Activated CD4-positive, CD25-positive, alpha-beta regulatory T cell treated with anti-CD3 and anti-CD28 coated beads, Interleukin-2, amount 50 U/mL, for 24 hours (primary cell): Measurements from ENCODE around the gene MAZ.
"Not testable (repeated sequence)": the region's sequence is repeated elsewhere in the genome, so short reads cannot be mapped to it uniquely, and the experiment has no call there.

Experiments
- ATAC-seq, 2 donors: fragments of 150-1000 bp; cut with Tn5 transposase; one replicate each; pipeline ENCODE4 v1.10.0; 2021; ENCODE audit warnings: mild to moderate bottlenecking in 1 of 2, moderate library complexity in 1 of 2

The MAZ gene

DNA sequence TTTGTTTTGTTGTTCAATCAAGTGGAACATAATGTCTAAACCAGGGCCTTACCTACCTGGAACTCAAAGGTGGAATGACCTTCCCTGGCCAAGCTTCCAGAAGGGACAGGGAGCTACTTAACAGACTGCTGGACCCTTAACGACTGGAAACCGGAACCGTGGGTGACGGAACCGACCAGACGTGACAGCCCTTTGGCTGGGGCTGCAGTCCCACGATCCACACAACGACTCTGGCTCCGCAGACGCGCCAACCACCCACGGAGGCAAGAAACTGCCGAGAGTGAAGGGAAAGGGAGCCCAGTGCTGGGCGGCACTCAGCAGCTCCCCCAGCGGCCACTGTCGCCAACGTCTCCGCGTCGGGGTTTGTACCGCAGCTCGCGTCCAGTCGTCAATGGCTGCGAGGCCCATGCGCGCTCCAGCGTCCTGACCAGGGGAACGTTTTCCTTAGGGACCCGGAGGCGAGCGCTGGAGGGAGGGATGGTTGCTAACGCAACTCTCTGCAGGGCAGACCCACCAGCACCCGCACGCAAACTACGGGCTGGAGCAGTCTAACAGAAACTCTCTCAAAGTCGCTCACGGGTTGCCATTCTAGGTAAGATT is 21.3 kb upstream of the MAZ start:
- ATAC-seq: peak; percentile 64 to 67

DNA sequence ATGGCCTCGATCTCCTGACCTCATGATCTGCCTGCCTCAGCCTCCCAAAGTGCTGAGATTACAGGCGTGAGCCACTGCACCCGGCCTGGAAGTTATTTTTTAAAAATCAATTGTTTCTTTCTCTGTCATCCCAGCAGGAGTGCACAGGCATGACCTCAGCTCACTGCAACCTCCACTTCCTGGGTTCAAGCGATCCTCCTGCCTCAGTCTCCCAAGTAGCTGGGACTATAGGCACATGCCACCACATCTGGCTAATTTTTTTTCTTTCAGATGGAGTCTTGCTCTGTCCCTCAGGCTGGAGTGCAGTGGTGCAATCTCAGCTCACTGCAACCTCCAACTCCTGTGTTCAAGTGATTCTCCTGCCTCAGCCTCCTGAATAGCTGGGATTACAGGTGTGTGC is 19.2 kb upstream of the MAZ start:
- ATAC-seq: not testable (repeated sequence)

DNA sequence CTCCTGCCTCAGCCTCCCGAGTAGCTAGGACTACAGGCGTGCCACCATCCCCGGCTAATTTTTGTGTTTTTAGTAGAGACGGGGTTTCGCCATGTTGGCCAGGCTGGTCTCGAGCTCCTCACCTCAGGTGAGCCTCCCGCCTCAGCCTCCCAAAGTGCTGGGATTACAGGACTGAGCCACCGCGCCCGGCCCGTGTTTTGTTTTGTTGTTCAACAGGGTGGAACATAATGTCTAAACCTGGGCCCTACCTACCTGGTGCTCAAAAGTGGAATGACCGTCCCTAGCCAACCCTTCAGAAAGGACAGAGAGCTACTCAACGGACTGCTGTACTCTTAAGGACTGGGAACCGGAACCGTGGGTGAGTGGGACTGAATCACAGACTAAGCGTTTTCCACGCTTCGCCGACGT is 16.6 kb upstream of the MAZ start:
- no peak for ATAC-seq

DNA sequence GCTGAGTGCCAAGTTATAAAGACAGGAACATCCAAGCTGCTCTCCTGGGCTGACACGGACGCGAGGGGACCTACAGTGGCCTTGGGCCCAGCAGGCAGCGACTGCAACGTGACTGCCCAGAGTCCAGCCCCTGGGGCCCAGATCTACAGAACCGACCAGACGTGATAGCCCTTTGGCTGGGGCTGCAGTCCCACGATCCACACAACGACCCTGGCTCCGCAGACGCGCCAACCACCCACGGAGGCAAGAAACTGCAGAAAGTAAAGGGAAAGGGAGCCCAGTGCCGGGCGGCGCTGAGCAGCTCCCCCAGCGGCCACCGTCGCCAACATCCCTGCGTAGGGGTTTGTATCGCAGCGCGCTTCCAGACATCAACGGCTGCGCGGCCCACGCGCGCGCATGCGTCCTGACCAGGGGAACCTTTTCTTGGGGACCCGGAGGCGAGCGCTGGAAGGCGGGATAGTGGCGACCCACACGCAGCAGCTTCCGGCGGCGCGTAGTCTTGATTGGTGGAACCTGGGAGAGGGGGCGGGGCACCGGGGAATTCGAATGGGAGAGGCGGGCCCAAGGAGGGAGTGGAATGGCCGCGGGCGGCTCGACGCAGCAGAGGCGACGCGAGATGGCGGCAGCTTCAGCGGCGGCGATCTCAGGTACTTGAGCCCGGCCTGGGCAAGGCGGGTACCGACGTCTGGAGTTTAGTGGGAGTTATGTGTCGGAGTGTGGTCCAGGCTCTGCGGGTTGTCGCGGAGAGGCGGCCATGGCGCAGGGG is 16.0 kb upstream of the MAZ start, which contains the start of gene KIF22:
Gene KIF22 (plus strand): TSS at position 569 of the 766 bp plus-strand sequence. CDS start 9 bp downstream, at position 578.
- ATAC-seq: peak; percentile 96 to 97

DNA sequence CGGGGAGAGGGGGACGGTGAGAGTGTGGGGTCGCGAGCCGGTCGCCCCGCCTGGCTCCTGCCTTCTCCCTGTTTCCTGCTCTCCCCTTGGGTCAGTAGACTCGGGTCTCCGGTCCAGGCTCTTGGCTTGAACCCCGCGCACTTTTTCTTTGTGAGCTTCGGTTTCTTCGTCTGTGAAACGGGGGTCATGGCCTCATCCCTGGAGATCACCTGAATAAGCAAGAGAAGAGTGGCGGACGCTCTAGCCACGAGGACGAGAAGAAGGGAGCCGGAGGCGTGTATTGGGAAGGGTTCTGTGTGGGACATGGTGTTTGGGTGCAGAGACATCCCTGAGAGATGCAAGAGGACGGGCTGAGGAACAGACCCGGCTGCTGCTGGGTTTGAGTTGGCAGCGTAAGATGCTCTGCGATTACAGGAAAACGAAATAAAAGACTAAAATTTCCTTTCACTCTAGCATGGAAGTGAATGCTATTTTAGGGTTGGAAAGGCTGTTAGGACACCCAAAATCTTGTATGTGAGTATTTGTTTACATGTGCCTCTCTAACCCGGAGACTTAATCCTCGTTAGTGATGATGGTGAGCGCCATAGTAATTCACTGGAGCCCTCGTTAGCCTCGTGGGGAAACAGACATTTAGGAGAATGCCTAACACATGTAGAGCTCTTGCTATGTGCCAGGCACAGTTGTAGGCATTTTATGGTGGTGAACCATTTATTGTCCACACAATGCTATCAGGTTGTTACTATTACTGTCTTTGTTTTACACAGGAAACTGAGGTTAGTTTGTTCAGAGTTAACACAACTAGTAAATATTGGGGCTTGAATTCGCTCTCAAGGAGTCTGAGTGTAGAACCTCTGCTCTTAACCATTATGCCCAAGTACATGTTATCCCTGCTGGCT is 15.1 kb upstream of the MAZ start:
- peak; percentile 6 to 16 for ATAC-seq

DNA sequence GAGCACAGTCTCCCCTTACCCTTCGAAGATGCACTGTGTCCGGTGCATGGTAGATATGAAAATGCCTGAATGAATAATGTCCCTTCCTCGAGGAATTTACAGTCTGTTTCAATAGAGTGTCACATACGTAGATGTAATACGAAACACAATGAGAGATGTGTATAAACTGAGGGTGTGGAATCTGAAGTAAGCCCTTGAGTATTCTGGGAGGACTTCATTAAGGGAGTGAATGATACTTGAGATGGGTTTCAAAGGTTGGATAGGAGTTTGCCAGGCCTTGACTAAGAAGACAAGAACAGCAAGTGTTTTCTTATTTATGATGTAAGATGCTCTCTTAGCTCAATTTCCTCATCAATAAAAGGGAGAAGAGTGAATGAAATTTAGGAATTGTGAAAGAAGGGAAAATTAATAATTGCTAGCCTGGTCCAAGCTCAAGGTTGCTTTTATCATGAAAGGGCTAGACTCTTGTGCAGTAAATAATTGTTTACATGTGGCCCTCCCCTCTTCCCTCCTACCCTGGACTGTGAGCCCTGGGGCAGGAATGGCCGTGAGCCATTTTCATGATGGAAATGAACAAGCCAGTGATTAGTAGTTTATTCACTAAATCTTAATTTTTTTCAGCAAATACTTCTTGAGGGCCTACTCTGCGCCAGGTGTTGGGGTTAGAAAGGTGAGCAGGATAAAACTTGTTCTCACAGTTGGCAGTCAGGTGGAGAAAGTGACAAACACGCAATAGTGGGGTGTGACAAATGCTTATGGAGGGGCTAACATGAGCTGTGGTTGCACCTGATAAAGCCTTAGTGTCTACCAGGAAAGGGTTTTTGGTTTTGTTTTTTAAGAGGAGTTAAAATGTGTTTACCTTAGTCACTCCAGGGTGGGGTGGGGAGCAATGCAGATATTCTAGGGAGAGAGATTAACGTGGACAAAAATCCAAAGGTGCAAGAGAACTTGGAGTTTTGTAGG is 14.2 kb upstream of the MAZ start:
- no peak for ATAC-seq

DNA sequence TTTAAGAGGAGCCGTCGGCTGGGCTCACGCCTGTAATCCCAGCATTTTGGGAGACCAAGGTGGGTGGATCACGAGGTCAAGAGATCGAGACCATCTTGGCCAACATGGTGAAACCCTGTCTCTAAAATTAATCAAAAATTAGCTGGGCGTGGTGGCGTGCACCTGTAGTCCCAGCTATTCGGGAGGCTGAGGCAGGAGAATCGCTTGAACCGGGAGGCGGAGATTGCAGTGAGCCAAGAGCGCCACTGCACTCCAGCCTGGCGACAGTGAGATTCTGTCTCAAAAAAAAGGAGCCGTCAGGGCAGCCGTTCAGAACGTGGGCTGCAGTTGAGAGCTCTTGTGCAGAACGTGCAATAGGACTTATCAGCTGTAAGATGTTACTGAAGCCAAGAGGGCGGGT is 13.2 kb upstream of the MAZ start:
- not testable (repeated sequence) for ATAC-seq

DNA sequence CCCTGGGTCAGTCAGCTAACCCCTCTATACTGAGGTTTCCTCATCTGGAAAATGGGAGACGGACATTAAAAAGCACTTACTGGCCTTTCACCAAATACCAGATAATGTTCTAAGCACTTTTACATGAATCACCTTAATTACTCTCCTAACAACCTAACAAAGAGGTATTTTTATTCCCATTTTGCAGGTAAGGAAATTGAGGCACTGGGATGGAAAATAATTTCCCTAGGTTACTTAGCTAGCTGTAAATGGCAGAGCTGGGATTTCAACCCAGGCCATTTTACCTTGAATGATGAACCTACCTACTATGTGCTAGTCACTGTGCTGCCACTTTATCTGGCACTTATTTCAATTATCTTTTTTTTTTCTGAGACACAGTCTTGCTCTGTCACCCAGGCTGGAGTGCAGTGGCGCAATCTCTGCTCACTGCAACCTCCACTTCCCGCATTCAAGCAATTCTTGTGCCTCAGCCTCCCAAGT is 12.1 kb upstream of the MAZ start:
- ATAC-seq: no peak

DNA sequence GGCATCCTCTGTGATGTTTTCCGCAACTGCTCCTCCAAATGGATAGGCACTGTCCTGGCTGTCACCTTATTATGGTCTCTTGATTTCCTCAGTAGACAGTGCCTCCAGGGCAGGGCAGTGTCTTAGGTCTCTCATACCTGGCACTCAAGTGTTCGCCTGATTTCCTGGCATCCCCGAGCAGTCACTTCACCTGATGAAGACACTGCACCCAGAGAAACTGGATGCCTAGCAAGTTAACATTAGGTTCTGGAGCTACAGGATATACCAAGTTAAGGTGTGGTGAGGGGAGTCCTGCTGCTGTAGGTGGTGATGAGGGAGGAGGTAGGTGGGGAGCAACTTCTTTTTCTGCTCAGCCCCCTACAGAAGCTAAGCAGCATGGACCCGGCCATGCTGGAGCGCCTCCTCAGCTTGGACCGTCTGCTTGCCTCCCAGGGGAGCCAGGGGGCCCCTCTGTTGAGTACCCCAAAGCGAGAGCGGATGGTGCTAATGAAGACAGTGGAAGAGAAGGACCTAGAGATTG is 3.9 kb upstream of the MAZ start:
- ATAC-seq: no peak

DNA sequence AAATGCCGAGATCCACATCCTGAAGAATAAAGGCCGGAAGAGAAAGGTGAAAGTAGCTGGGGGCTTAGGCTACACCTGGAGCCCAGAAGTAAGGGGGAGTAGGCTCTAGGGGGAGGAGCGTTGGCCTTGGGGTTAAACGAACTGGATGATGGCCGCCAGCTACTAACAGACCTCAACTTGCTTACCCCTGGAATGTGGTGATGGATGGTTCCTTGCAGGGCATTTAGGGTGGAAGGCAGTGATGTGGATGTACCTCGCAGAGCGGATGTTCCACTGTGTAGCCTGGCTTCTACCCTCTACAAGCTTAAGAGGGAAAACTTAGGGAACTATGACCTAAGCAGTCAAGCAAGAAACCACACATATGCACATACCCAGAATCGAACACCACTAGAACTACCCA is 2.3 kb upstream of the MAZ start:
- no peak for ATAC-seq

DNA sequence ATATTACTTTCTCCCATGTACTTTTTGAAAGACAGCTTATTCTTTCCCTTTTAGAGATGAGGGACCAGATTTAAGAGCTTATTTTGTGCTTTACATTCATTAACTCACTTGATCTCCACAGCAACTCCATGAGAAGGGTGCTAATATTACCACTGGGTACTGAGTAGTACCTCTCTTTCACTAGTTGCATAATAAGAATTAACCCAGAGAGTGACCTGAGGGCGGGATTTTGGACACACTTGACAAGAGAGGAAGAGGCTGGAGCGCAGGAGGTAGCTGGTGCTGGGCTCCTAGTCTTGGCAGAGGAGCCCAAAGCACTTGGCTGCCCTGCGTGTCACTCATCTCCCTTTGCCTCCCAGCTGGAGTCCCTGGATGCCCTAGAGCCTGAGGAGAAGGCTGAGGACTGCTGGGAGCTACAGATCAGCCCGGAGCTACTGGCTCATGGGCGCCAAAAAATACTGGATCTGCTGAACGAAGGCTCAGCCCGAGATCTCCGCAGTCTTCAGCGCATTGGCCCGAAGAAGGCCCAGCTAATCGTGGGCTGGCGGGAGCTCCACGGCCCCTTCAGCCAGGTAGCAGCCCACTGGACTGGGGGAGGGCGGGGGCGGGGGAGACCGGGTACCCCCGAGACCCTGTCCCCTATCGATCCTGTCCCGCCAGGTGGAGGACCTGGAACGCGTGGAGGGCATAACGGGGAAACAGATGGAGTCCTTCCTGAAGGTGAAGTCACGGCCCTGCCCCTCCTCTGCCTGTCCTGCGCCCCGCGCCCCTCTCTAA is 1.7 kb upstream of the MAZ start:
- no peak for ATAC-seq

DNA sequence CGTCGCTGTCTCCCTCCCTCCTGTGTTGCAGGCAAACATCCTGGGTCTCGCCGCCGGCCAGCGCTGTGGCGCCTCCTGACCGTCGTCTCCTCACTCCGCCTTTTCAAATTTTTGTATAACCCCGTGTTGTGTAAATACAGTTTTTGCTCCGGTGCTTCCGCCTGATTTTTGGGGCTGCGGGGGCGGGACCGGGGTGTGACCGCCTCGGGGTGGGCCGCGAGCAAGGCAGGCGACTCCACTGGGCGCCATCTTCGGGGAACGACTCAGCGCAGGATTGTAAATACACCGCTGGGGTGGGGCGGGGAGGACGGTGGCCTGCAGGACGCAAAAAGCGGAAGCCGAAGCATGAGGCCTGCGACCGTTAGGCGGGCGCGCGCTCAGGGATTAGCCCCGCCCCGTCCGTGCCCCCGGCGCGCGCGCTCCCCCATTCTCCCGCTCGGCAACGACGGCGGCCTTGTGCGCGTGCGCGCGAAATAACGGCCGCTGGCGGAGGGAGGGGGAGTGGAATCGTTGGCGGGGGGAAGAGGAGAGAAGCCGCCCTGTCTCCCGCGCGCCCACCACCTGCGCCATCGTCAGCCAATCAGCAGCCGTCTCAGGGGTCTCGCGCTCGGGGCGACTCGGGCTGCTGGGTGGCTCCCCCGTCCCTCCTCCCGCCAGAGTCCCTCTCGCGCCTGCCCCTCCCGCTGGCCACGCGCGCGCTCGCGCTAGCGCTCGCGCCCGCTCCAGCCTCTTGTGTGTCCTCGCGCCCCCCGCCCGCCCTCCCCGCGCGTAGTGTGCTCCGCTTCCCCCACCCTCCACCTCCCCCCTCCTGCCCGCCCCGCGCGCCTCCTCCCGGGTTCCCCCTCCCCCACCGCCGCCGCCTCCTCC is 864 bp upstream of the MAZ start:
- peak; percentile 67 to 68 for ATAC-seq

DNA sequence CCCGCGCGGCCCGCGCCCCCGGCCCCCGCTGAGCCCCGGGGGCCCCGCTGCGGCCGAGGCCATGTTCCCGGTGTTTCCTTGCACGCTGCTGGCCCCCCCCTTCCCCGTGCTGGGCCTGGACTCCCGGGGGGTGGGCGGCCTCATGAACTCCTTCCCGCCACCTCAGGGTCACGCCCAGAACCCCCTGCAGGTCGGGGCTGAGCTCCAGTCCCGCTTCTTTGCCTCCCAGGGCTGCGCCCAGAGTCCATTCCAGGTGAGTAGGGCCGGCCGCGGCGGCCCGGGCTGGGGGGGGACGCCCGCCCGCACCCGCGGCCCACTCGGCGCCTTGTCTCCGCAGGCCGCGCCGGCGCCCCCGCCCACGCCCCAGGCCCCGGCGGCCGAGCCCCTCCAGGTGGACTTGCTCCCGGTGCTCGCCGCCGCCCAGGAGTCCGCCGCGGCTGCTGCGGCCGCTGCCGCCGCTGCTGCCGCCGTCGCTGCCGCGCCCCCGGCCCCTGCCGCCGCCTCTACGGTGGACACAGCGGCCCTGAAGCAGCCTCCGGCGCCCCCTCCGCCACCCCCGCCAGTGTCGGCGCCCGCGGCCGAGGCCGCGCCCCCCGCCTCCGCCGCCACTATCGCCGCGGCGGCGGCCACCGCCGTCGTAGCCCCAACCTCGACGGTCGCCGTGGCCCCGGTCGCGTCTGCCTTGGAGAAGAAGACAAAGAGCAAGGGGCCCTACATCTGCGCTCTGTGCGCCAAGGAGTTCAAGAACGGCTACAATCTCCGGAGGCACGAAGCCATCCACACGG is 504 bp downstream of the MAZ start:
- no peak for ATAC-seq

DNA sequence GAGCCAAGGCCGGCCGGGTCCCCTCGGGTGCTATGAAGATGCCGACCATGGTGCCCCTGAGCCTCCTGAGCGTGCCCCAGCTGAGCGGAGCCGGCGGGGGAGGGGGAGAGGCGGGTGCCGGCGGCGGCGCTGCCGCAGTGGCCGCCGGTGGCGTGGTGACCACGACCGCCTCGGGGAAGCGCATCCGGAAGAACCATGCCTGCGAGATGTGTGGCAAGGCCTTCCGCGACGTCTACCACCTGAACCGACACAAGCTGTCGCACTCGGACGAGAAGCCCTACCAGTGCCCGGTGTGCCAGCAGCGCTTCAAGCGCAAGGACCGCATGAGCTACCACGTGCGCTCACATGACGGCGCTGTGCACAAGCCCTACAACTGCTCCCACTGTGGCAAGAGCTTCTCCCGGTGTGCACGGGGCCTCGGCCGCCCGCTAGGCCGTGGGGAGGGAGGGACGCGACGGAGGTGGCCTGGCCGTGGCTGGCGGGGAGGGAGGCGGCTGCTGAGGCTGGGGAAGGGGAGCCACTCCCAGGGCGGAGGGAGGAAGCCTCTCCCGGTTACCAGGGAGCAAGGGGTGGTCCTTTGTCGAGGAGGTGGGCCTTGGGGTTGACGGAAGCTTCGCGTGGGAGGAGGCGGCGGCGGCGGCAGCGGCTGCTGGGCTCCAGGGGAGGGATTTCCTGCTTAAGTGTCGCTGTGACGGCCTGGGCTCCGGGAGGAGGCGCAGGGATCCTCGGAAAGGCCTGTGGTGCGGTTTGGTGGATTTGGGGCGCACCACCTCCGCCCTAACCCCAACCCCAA is 1.3 kb downstream of the MAZ start:
- peak; percentile 32 to 36 for ATAC-seq

DNA sequence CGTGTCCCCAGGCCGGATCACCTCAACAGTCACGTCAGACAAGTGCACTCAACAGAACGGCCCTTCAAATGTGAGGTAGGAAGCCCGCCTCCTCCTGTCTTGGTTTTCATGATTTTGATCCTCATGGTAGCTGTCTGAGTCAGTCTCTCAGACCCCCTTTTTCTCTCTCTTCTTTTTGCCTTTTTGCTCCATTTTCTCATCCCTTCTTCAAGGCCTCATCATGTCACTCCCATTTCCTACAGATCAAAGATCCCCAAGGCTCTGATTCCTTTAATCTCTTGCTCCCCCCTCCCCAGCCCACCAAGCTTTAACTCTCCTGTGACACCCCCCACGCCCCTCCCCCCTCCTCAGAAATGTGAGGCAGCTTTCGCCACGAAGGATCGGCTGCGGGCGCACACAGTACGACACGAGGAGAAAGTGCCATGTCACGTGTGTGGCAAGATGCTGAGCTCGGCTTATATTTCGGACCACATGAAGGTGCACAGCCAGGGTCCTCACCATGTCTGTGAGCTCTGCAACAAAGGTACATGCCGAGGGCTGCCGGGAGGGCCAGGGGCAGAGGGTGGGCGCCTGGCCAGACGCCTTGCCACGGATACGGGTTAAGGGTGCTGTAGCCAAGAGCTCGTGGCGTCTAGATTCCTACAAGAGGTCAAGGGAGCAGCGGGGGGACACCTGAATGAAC is 2.0 kb downstream of the MAZ start:
- peak; percentile 5 to 6 for ATAC-seq

DNA sequence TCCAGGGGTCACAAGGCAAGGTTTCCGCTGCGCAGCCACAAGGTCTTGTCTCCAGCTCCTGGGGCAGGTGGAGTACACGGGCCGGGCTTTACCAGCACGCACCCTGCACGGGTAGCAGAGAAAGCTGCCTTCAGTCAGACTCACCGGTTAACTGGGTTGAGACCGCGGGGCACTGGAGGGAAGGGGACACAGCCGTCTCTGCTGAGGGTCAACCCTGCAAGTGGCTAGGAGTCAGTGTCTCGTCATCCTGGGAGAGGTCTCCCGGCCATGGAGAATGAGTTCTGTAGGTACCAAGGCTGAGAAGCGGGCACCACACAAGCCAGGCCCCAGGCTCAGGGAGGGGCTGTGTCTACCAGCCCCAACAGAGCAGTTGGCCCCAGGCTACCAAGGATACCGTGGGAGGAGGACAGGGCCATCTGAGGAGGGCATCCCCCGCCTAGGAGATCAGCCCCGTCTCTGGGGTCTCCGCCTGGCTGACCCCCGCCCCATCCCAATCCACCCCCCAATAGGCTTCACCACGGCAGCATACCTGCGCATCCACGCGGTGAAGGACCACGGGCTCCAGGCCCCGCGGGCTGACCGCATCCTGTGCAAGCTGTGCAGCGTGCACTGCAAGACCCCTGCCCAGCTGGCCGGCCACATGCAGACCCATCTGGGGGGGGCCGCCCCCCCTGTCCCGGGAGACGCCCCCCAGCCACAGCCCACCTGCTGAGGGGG is 2.9 kb downstream of the MAZ start:
- no peak for ATAC-seq
